K562 (cell line): ENCODE results near the gene IPP. TPM values are rescaled to one million over a fixed set of nuclear protein-coding genes. Genes with fewer than 3 reads are reported as not detected.
"Not testable (repeated sequence)": the region's sequence is repeated elsewhere in the genome, so short reads cannot be mapped to it uniquely, and the experiment has no call there.

Experiments
- ATAC-seq: fragments of 200-7000 bp; cut with Tn5 transposase; 3 replicates; pipeline ENCODE4 v1.9.1; 2020; ENCODE audit warnings: moderate library complexity
- BruUV-seq: library from RNA; stranded (reverse); fragments of 400-500 nt; replicated peaks from 2 replicates; lab custom pipeline; 2021; lab: Mats Ljungman, UMichigan
- CTCF ChIA-PET: fragments of 300-600 bp; formaldehyde crosslinking; extraction: SDS; loops from one replicate; lab custom pipeline; 2021; ENCODE audit warnings: low intra/inter-chr PET ratio; lab: Yijun Ruan, JAX
- POLR2A ChIA-PET: fragments of 300-600, 350-650 bp; sonication (Branson Sonifier 250); formaldehyde crosslinking; extraction: SDS; loops from one replicate; lab custom pipeline; 2021; ENCODE audit warnings: antibody characterized with exemption, inconsistent platforms; lab: Yijun Ruan, JAX
- DNase-seq, 4 experiments: peaks; one replicate each; pipeline versions ENCODE4 v3.0.0 to v3.0.0-alpha.2; 2011 to 2018; ENCODE audit warnings: low spot score in 3 of 4, mixed read lengths in 3 of 4; ENCODE audit errors: extremely low read depth in 1 of 4
- FAIRE-seq: peaks from 2 replicates; lab custom pipeline; 2011; peaks lifted over from hg19 to GRCh38; lab: Jason Lieb, UNC
- H2AFZ ChIP-seq: 2 replicates; pipeline ENCODE4 v1.6.0; 2011; ENCODE audit warnings: low read depth, low read length, control low read depth, inconsistent platforms
- H3K27ac ChIP-seq: fragments of 200-600 bp; 3 replicates; pipeline ENCODE4 v1.8.0; 2011; ENCODE audit warnings: low read depth, mild to moderate bottlenecking, control low read depth, inconsistent platforms, low read length, moderate library complexity, mixed read lengths; ENCODE audit errors: extremely low read depth
- H3K27me3 ChIP-seq, 2 experiments: fragments of 300-600 bp in 1 of 2; 2 replicates in 1 of 2; 3 replicates in 1 of 2; pipeline versions ENCODE4 v1.6.0 to v1.8.0; 2011; ENCODE audit warnings: inconsistent platforms in 2 of 2, low read length in 2 of 2, mild to moderate bottlenecking in 1 of 2, mixed read lengths in 1 of 2, moderate library complexity in 1 of 2; ENCODE audit not compliant: control insufficient read depth in 2 of 2, insufficient read depth in 2 of 2
- H3K36me3 ChIP-seq: fragments of 300-600 bp; 3 replicates; pipeline ENCODE4 v1.8.0; 2011; ENCODE audit warnings: mild to moderate bottlenecking, low read length, inconsistent platforms; ENCODE audit not compliant: control insufficient read depth, insufficient read depth
- H3K4me1 ChIP-seq, 2 experiments: fragments of 200-600 bp in 1 of 2; replicated peaks in 1 of 2; 2 replicates in 1 of 2; 3 replicates in 1 of 2; pipeline versions ENCODE4 v1.5.1 to v1.8.0; 2011; ENCODE audit warnings: inconsistent platforms in 2 of 2, low read length in 2 of 2, mild to moderate bottlenecking in 1 of 2, mixed read lengths in 1 of 2, moderate library complexity in 1 of 2; ENCODE audit not compliant: control insufficient read depth in 2 of 2, insufficient read depth in 2 of 2
- H3K4me2 ChIP-seq: 2 replicates; pipeline ENCODE4 v1.6.1; 2011; ENCODE audit warnings: low read length, control low read depth, inconsistent platforms, mixed read lengths; ENCODE audit not compliant: insufficient read depth
- H3K4me3 ChIP-seq: fragments of 200-600 bp; sonication (generic), shearing (Covaris generic); 2 replicates; pipeline ENCODE4 v1.5.1; 2016; ENCODE audit warnings: control low read depth, inconsistent platforms
- H3K79me2 ChIP-seq: fragments of 200-600 bp; 3 replicates; pipeline ENCODE4 v1.8.0; 2011; ENCODE audit warnings: low read length, inconsistent platforms; ENCODE audit not compliant: control insufficient read depth, insufficient read depth
- H3K9ac ChIP-seq, 2 experiments: 2 replicates each; pipeline versions ENCODE4 v1.6.0 to v1.6.1; 2011; ENCODE audit warnings: low read depth in 2 of 2, low read length in 2 of 2, control low read depth in 1 of 2, inconsistent platforms in 1 of 2, mild to moderate bottlenecking in 1 of 2, mixed read lengths in 1 of 2; ENCODE audit not compliant: insufficient read depth in 1 of 2
- H3K9me1 ChIP-seq: one replicate; pipeline ENCODE4 v1.6.0; 2011; ENCODE audit warnings: inconsistent platforms, mild to moderate bottlenecking, low read length, moderate library complexity; ENCODE audit not compliant: control insufficient read depth, insufficient read depth
- H3K9me3 ChIP-seq: replicated peaks from 2 replicates; pipeline ENCODE4 v1.5.1; 2011; ENCODE audit warnings: low read depth, low read length, inconsistent platforms; ENCODE audit not compliant: control insufficient read depth, insufficient read depth
- H4K20me1 ChIP-seq: replicated peaks from 2 replicates; pipeline ENCODE4 v1.6.1; 2011; ENCODE audit warnings: low read length, inconsistent platforms, mixed read lengths; ENCODE audit not compliant: control insufficient read depth, insufficient read depth
- C11orf30 ChIP-seq: fragments of 450-650 bp; IDR thresholded peaks from 2 replicates; pipeline ENCODE4 v1.6.1; 2016; ENCODE audit warnings: low read depth, mild to moderate bottlenecking
- MAFF ChIP-seq: IDR thresholded peaks from 2 replicates; pipeline ENCODE4 v1.6.1; 2012; ENCODE audit warnings: low read length, improper control_type of control experiment
- MAFK ChIP-seq: IDR thresholded peaks from 2 replicates; pipeline ENCODE4 v1.6.1; 2011; ENCODE audit warnings: low read length, improper control_type of control experiment
- ZNF316 ChIP-seq: fragments of 450-650 bp; IDR thresholded peaks from 2 replicates; pipeline ENCODE4 v1.6.1; 2016
- ZNF639 ChIP-seq, 2 experiments: fragments of 200-800 bp in 1 of 2; sonication (Bioruptor generic) in 1 of 2; sonication (generic) in 1 of 2; formaldehyde crosslinking in 1 of 2; IDR thresholded peaks in 1 of 2; conservative IDR thresholded peaks in 1 of 2; 2 replicates each; pipeline versions ENCODE4 v1.5.0 to v1.6.1; 2016 to 2020; ENCODE audit warnings: missing compliant biosample characterization in 1 of 2, missing genetic modification characterization in 1 of 2, missing genetic modification reagents in 1 of 2
- WGBS: fragments of 100-300 bp; shearing (Covaris generic); methylation state at CpG from one replicate; pipeline ENCODE4 v1.1.6; 2016; ENCODE audit warnings: low coverage, mixed read lengths; ENCODE audit not compliant: insufficient coverage; ENCODE audit errors: missing lambda C conversion rate; 5-methylcytosine and 5-hydroxymethylcytosine counted together
- in situ Hi-C: fragments of 300-500 bp; cut with MboI; formaldehyde crosslinking; loops from 4 replicates; pipeline ENCODE4 v1.15.0; 2018; ENCODE audit warnings: inconsistent platforms, mixed read lengths
- intact Hi-C: fragments of 100-400 bp; cut with micrococcal nuclease; formaldehyde crosslinking; loops from 2 replicates; pipeline ENCODE4 v1.14.2; 2022
- polyA plus RNA-seq, 8 experiments: library from polyadenylated mRNA; depleted of rRNA in 4 of 8; stranded (reverse) in 5 of 8; unstranded in 3 of 8; fragments of >200 nt; fragmentation: Nextera tagmentation in 2 of 8; fragmentation: Illumina TruSeq in 1 of 8; extraction: Ambion mirVana in 2 of 8; extraction: Trizol in 1 of 8; gene quantifications; 2 replicates each; pipeline versions ENCODE4 v1.2.1 to v1.2.3, GENCODE V29; 2011 to 2014; ENCODE audit warnings: inconsistent platforms in 1 of 8, missing spikeins in 1 of 8
- total RNA-seq, 7 experiments: library from RNA; depleted of rRNA in 6 of 7; stranded (reverse); fragments of >200 nt in 6 of 7; fragmentation: Illumina TruSeq in 2 of 7; extraction: Trizol in 2 of 7; gene quantifications; 2 replicates each; pipeline versions ENCODE4 v1.2.1 to v1.2.3, GENCODE V29; 2011 to 2021; ENCODE audit warnings: low replicate concordance in 1 of 7

IPP gene
- total and polyA plus RNA-seq, 9 of the 15 experiments (the other 6 are each of a cell fraction or from before 2014, with no cell fraction given), result 6.9 to 15.1 (median 9.7) TPM

DNA sequence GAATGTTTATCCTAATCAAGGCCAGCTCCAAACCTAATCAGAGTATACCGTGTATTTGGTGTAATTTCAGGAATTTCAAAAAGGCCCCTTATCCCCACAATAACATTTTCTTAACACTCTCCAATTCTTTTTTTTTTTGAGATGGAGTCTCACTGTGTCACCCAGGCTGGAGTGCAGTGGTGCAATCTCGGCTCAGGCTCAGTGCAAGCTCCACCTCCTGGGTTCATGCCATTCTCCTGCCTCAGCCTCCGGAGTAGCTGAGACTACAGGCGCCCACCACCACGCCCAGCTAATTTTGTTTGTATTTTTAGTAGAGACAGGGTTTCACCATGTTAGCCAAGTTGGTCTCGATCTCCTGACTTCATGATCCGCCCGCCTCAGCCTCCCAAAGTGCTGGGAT, 33.1 kb downstream of the IPP start:
- H3K27ac ChIP-seq, H3K36me3 ChIP-seq, H3K27me3 ChIP-seq, H3K9me3 ChIP-seq, H3K79me2 ChIP-seq, H3K4me1 ChIP-seq, intact Hi-C loops, CTCF ChIA-PET, in situ Hi-C loops, H3K4me2 ChIP-seq, H4K20me1 ChIP-seq, H3K9ac ChIP-seq, FAIRE-seq, H3K4me3 ChIP-seq, DNase-seq, H2AFZ ChIP-seq, H3K9me1 ChIP-seq, BruUV-seq: not testable (repeated sequence)
- POLR2A ChIA-PET, result interaction anchor here (0.6 to 1.5 kb wide), 4 partner anchors 9 to 36 kb away, joined by 3 to 4 read pairs (median 4); partner anchors contain the start of gene TMEM69
- ATAC-seq, result peak; percentile 35; the same call in 2 of the 3 replicates
- 58% methylated on average over 8 of the region's 8 CpGs for WGBS

DNA sequence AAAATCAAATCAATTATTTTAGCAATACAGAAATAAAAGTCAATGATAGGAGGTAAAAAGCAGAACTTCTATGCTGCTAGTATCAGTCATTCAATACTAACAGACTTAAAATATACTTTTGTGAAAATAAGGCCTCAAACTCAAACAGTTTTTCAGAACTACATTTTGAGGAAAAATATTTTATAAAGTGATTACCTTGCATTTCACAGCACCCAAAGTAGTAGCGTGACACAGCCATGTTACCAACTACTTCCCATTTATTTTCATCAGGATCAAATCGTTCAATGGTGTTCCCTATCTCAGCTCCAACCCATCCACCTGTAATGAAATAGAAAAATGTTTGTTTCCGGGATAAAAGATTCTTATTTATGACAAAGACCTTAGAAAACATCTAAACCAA, 33.8 kb downstream of the IPP start:
- H2AFZ ChIP-seq, result no peak overlapping the region
- DNase-seq (no peak), ATAC-seq (no peak), FAIRE-seq (no peak)
- ChIA-PET POLR2A (interaction anchor here (1.0 to 1.5 kb wide), 2 partner anchors 9 to 12 kb away, joined by 3 to 4 read pairs; no protein-coding TSS in a partner anchor), CTCF (no interaction called here)
- no peaks in the 10 kb centered on the region for H3K4me1 ChIP-seq
- WGBS, result 63% methylated on average over 3 of the region's 3 CpGs
- H3K9me1 ChIP-seq, result no peaks in the 10 kb centered on the region
- no peaks in the 10 kb centered on the region for H3K9me3 ChIP-seq
- H3K79me2 ChIP-seq, result no peaks in the 10 kb centered on the region
- no TSS peak for BruUV-seq
- H3K36me3 ChIP-seq, result 0 out of 3 replicates have a peak, but pooled peaks cover 3% of the 10 kb centered on the region
- no peak overlapping the region for H3K27ac ChIP-seq
- H4K20me1 ChIP-seq, result no peaks in the 10 kb centered on the region
- in situ Hi-C loops, result no loop called here
- TF ChIP-seq MAFK, result peak; percentile 23; the same call in 1 of the 2 replicates
- no peak for TF ChIP-seq ZNF639 (CRISPR knock-in tag; conservative IDR thresholded peaks at IDR 0.05 in 1 of 2, IDR thresholded peaks at IDR 0.05 in 1 of 2)
- peak; percentile 71 for TF ChIP-seq ZNF316
- TF ChIP-seq MAFF, result peak; percentile 64
- TF ChIP-seq C11orf30, result peak; percentile 32; the same call in 1 of the 2 replicates
- no peak overlapping the region for H3K9ac ChIP-seq
- intact Hi-C loops, result no loop called here
- H3K4me3 ChIP-seq, result no peak overlapping the region
- no peak overlapping the region for H3K4me2 ChIP-seq
- no peaks in the 10 kb centered on the region for H3K27me3 ChIP-seq
